Measurements from ENCODE around the gene VSIR.
A peak's percentile ranks its signal among the peaks of the same experiment; 100 is the strongest.

Gene VSIR

GRCh38 chr10:71783917-71784678 is 10.8 kb upstream of the VSIR start:
- Histone ChIP-seq H3K4me3 (ENCODE audit: low read length) (no peak overlapping the region), H3K27me3 (ENCODE audit: control insufficient read depth, insufficient read depth, low read length) (no peaks in the 10 kb centered on the region), H3K36me3 (ENCODE audit: control insufficient read depth, insufficient read depth, low read length) (no peaks in the 10 kb centered on the region), H3K4me1 (ENCODE audit: control insufficient read depth, insufficient read depth, low read length) (no peaks in the 10 kb centered on the region), H3K9ac (ENCODE audit: low read length) (no peak overlapping the region), H3K27ac (ENCODE audit: low read depth, low read length) (no peak overlapping the region)

- Histone ChIP-seq H3K4me3 (ENCODE audit: low read length) (no peak overlapping the region), H3K4me1 (ENCODE audit: control insufficient read depth, insufficient read depth, low read length) (no peaks in the 10 kb centered on the region), H3K27me3 (ENCODE audit: control insufficient read depth, insufficient read depth, low read length) (no peaks in the 10 kb centered on the region), H3K36me3 (ENCODE audit: control insufficient read depth, insufficient read depth, low read length) (no peaks in the 10 kb centered on the region), H3K27ac (ENCODE audit: low read depth, low read length) (no peak overlapping the region), H3K9ac (ENCODE audit: low read length) (no peak overlapping the region)
Observed at GRCh38 chr10:71782917-71783490, 9.7 kb upstream of the VSIR start.

- Histone ChIP-seq H3K27me3 (ENCODE audit: control insufficient read depth, insufficient read depth, low read length) (no peaks in the 10 kb centered on the region), H3K27ac (ENCODE audit: low read depth, low read length) (no peak overlapping the region), H3K36me3 (ENCODE audit: control insufficient read depth, insufficient read depth, low read length) (no peaks in the 10 kb centered on the region), H3K4me1 (ENCODE audit: control insufficient read depth, insufficient read depth, low read length) (no peaks in the 10 kb centered on the region), H3K9ac (ENCODE audit: low read length) (no peak overlapping the region), H3K4me3 (ENCODE audit: low read length) (no peak overlapping the region)
Observed at GRCh38 chr10:71782221-71782916, 9.0 kb upstream of the VSIR start.

- Histone ChIP-seq H3K9ac (ENCODE audit: low read length) (no peak overlapping the region), H3K36me3 (ENCODE audit: control insufficient read depth, insufficient read depth, low read length) (no peaks in the 10 kb centered on the region), H3K4me1 (ENCODE audit: control insufficient read depth, insufficient read depth, low read length) (no peaks in the 10 kb centered on the region), H3K27me3 (ENCODE audit: control insufficient read depth, insufficient read depth, low read length) (no peaks in the 10 kb centered on the region), H3K27ac (ENCODE audit: low read depth, low read length) (no peak overlapping the region), H3K4me3 (ENCODE audit: low read length) (no peak overlapping the region)
Observed at GRCh38 chr10:71780719-71781118, 7.4 kb upstream of the VSIR start.

- Histone ChIP-seq H3K4me3 (ENCODE audit: low read length) (no peak overlapping the region), H3K9ac (ENCODE audit: low read length) (no peak overlapping the region), H3K27ac (ENCODE audit: low read depth, low read length) (no peak overlapping the region), H3K4me1 (ENCODE audit: control insufficient read depth, insufficient read depth, low read length) (no peaks in the 10 kb centered on the region), H3K27me3 (ENCODE audit: control insufficient read depth, insufficient read depth, low read length) (no peaks in the 10 kb centered on the region), H3K36me3 (ENCODE audit: control insufficient read depth, insufficient read depth, low read length) (no peaks in the 10 kb centered on the region)
Observed at GRCh38 chr10:71780156-71780555, 6.8 kb upstream of the VSIR start.

- H3K4me1 ChIP-seq (ENCODE audit: control insufficient read depth, insufficient read depth, low read length): no peaks in the 10 kb centered on the region
- no peak overlapping the region for H3K27ac ChIP-seq (ENCODE audit: low read depth, low read length)
- no peak overlapping the region for H3K9ac ChIP-seq (ENCODE audit: low read length)
- H3K27me3 ChIP-seq (ENCODE audit: control insufficient read depth, insufficient read depth, low read length): no peaks in the 10 kb centered on the region
- no peak overlapping the region for H3K4me3 ChIP-seq (ENCODE audit: low read length)
- H3K36me3 ChIP-seq (ENCODE audit: control insufficient read depth, insufficient read depth, low read length): no peaks in the 10 kb centered on the region
Observed at GRCh38 chr10:71779641-71780040, 6.3 kb upstream of the VSIR start.

GRCh38 chr10:71778071-71778825 is 4.9 kb upstream of the VSIR start:
- Histone ChIP-seq H3K27me3 (ENCODE audit: control insufficient read depth, insufficient read depth, low read length) (no peaks in the 10 kb centered on the region), H3K9ac (ENCODE audit: low read length) (no peak overlapping the region), H3K36me3 (ENCODE audit: control insufficient read depth, insufficient read depth, low read length) (no peaks in the 10 kb centered on the region), H3K27ac (ENCODE audit: low read depth, low read length) (no peak overlapping the region), H3K4me3 (ENCODE audit: low read length) (no peak overlapping the region), H3K4me1 (ENCODE audit: control insufficient read depth, insufficient read depth, low read length) (peaks cover 3% of the 10 kb centered on the region)

- no peak overlapping the region for H3K27ac ChIP-seq (ENCODE audit: low read depth, low read length)
- H3K9ac ChIP-seq (ENCODE audit: low read length): no peak overlapping the region
- no peak overlapping the region for H3K4me3 ChIP-seq (ENCODE audit: low read length)
- H3K27me3 ChIP-seq (ENCODE audit: control insufficient read depth, insufficient read depth, low read length): no peaks in the 10 kb centered on the region
- no peaks in the 10 kb centered on the region for H3K36me3 ChIP-seq (ENCODE audit: control insufficient read depth, insufficient read depth, low read length)
- peaks cover 7% of the 10 kb centered on the region for H3K4me1 ChIP-seq (ENCODE audit: control insufficient read depth, insufficient read depth, low read length)
Observed at GRCh38 chr10:71777213-71777985, 4.1 kb upstream of the VSIR start.

- H3K9ac ChIP-seq (ENCODE audit: low read length): no peak overlapping the region
- peaks cover 14% of the 10 kb centered on the region for H3K4me1 ChIP-seq (ENCODE audit: control insufficient read depth, insufficient read depth, low read length)
- no peaks in the 10 kb centered on the region for H3K36me3 ChIP-seq (ENCODE audit: control insufficient read depth, insufficient read depth, low read length)
- H3K4me3 ChIP-seq (ENCODE audit: low read length): no peak overlapping the region
- no peaks in the 10 kb centered on the region for H3K27me3 ChIP-seq (ENCODE audit: control insufficient read depth, insufficient read depth, low read length)
- no peak overlapping the region for H3K27ac ChIP-seq (ENCODE audit: low read depth, low read length)
Observed at GRCh38 chr10:71776481-71776925, 3.2 kb upstream of the VSIR start.

GRCh38 chr10:71774916-71775702 is 1.8 kb upstream of the VSIR start:
- Histone ChIP-seq H3K36me3 (ENCODE audit: control insufficient read depth, insufficient read depth, low read length) (no peaks in the 10 kb centered on the region), H3K9ac (ENCODE audit: low read length) (no peak overlapping the region), H3K4me3 (ENCODE audit: low read length) (no peak overlapping the region), H3K27ac (ENCODE audit: low read depth, low read length) (no peak overlapping the region), H3K27me3 (ENCODE audit: control insufficient read depth, insufficient read depth, low read length) (no peaks in the 10 kb centered on the region), H3K4me1 (ENCODE audit: control insufficient read depth, insufficient read depth, low read length) (peaks cover 24% of the 10 kb centered on the region)

- H3K4me3 ChIP-seq (ENCODE audit: low read length): peak overlapping the region; percentile 78
- H3K36me3 ChIP-seq (ENCODE audit: control insufficient read depth, insufficient read depth, low read length): no peaks in the 10 kb centered on the region
- no peaks in the 10 kb centered on the region for H3K27me3 ChIP-seq (ENCODE audit: control insufficient read depth, insufficient read depth, low read length)
- peak overlapping the region; percentile 79 for H3K9ac ChIP-seq (ENCODE audit: low read length)
- peak overlapping the region; percentile 88 for H3K27ac ChIP-seq (ENCODE audit: low read depth, low read length)
- peaks cover 31% of the 10 kb centered on the region for H3K4me1 ChIP-seq (ENCODE audit: control insufficient read depth, insufficient read depth, low read length)
Observed at GRCh38 chr10:71772832-71773220, 494 bp downstream of the VSIR start.
